Parathyroid adenoma (tissue), 2 donors: ENCODE data around the gene PATL1.

Source experiments
- H2AFZ ChIP-seq: fragments of 300-600 bp; sonication (generic); one replicate; pipeline ENCODE4 v1.7.0; 2017; ENCODE audit warnings: antibody characterized with exemption, mild to moderate bottlenecking
- H3K27ac ChIP-seq: fragments of 300-600 bp; sonication (generic); one replicate; pipeline ENCODE4 v1.7.0; 2017
- H3K27me3 ChIP-seq: fragments of 300-600 bp; sonication (generic); one replicate; pipeline ENCODE4 v1.7.0; 2017; ENCODE audit warnings: low read length; ENCODE audit not compliant: control insufficient read depth, insufficient read depth
- H3K36me3 ChIP-seq: fragments of 300-600 bp; sonication (generic); one replicate; pipeline ENCODE4 v1.7.0; 2017; ENCODE audit warnings: low read length; ENCODE audit not compliant: control insufficient read depth, insufficient read depth
- H3K4me1 ChIP-seq: fragments of 300-600 bp; sonication (generic); one replicate; pipeline ENCODE4 v1.7.0; 2017; ENCODE audit warnings: control low read depth
- H3K4me2 ChIP-seq: fragments of 300-600 bp; sonication (generic); one replicate; pipeline ENCODE4 v1.7.0; 2017; ENCODE audit warnings: low read length
- H3K4me3 ChIP-seq: fragments of 300-600 bp; sonication (generic); one replicate; pipeline ENCODE4 v1.7.0; 2017; ENCODE audit warnings: low read depth, low read length
- H3K79me2 ChIP-seq: fragments of 300-600 bp; sonication (generic); one replicate; pipeline ENCODE4 v1.7.0; 2017; ENCODE audit warnings: control low read depth
- H3K9ac ChIP-seq: fragments of 300-600 bp; sonication (generic); one replicate; pipeline ENCODE4 v1.7.0; 2017; ENCODE audit warnings: mild to moderate bottlenecking
- H3K9me3 ChIP-seq: fragments of 300-600 bp; sonication (generic); one replicate; pipeline ENCODE4 v1.7.0; 2017; ENCODE audit warnings: low read length; ENCODE audit not compliant: control insufficient read depth
- CTCF ChIP-seq: fragments of 300-600 bp; sonication (generic); IDR thresholded peaks from one replicate; pipeline ENCODE4 v1.7.0; 2017; ENCODE audit warnings: antibody characterized with exemption, mild to moderate bottlenecking
- donor health status: primary hyperparathyroidism.

Gene PATL1

DNA sequence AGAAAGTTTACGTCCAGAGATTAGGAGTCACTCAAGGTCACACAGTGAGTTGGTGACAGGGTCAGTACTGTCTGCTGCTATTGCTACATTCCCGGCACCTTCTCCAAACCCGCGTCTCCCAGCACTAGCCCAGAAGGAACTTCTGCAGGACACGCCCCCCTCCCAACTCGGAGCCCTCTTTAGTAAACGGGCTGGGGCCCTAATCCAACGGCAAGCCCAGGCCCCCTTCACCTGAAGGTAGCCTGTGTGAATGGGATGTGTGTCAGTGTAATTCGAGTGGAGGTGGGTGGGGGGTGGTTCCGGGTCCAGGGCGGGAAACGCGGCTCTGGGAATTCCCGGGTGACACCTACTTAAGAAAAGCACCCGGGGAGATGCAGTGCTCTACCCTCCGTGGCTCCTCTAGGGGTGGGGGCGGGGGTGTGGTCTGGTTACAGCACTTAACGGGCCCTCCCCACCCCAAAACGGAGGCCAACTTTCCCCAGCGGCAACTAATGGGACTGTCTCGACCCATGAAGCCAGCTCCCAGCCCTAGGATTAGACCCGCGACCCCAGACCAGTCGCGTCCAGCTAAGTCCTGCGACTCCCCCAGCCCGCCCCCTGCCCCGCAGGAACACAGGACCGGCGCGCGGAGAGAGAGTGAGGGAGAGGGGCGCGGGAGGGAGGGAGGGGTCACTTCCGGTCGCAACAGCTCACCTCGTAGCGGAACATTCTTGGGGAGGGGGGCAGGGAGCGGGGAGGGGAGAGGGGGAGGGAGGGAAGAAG lies 468 bp downstream of the PATL1 start:
- Histone ChIP-seq H3K4me2 (peak overlapping the region; percentile 69), H3K4me3 (peak overlapping the region; percentile 69), H3K9me3 (no peaks in the 10 kb centered on the region), H3K9ac (no peak overlapping the region), H3K27ac (peak overlapping the region; percentile 59), H3K27me3 (no peaks in the 10 kb centered on the region), H3K4me1 (peaks cover 3% of the 10 kb centered on the region), H2AFZ (peak overlapping the region; percentile 73), H3K79me2 (no peaks in the 10 kb centered on the region), H3K36me3 (no peaks in the 10 kb centered on the region)
- TF ChIP-seq CTCF = no peak

- no peak overlapping the region for H3K27ac ChIP-seq
- peaks cover 3% of the 10 kb centered on the region for H3K4me1 ChIP-seq
- H3K9ac ChIP-seq = no peak overlapping the region
- H3K36me3 ChIP-seq = no peaks in the 10 kb centered on the region
- no peaks in the 10 kb centered on the region for H3K9me3 ChIP-seq
- no peaks in the 10 kb centered on the region for H3K27me3 ChIP-seq
- H3K4me3 ChIP-seq = peak overlapping the region; percentile 69
- no peaks in the 10 kb centered on the region for H3K79me2 ChIP-seq
- no peak for TF ChIP-seq CTCF
- H2AFZ ChIP-seq = no peak overlapping the region
- H3K4me2 ChIP-seq = peak overlapping the region; percentile 69
These were observed 1.0 kb downstream of the PATL1 start for GRCh38 chr11:59667812-59668187.

DNA sequence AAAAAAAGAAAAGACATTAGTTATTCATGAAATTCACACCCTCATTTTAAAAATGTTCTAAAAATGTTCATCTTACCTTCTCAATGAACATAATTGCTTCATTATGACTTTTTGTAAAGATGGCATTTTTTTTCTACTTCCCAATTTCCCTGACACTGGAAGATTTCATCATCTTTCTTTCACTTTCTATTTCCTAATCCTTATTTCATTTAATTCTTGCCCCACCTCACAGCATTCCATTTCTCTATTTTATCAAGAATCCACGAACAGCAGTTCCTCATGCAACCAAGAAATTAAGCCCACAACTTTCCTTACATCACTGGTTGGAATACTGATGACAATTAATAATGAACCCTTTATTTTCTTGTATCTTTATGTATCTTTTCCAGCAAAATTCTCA lies 1.9 kb downstream of the PATL1 start:
- no peaks in the 10 kb centered on the region for H3K9me3 ChIP-seq
- TF ChIP-seq CTCF = no peak
- no peak overlapping the region for H3K9ac ChIP-seq
- no peaks in the 10 kb centered on the region for H3K36me3 ChIP-seq
- H3K4me1 ChIP-seq = peaks cover 3% of the 10 kb centered on the region
- H3K27me3 ChIP-seq = no peaks in the 10 kb centered on the region
- no peak overlapping the region for H2AFZ ChIP-seq
- H3K4me2 ChIP-seq = no peak overlapping the region
- no peak overlapping the region for H3K4me3 ChIP-seq
- no peaks in the 10 kb centered on the region for H3K79me2 ChIP-seq
- H3K27ac ChIP-seq = no peak overlapping the region

DNA sequence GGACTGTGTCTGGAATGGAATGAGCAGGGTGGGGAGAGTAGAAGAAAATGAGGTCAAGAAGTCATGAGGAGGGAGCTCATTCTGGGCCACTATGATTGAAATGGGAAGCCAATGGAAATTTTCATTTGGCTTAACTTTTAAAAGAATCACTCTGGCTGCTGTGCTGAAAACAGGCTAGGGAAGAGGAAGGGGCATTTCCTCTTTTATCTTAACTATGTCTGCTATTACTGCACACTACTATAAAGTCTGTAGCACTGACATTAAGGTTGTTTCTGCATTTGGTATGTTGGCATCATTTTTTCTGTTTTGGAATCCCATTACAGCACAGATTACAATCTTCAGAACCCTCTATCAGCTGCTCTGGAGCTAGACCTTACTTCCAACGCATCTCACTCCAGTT lies 8.2 kb downstream of the PATL1 start:
- H3K79me2 ChIP-seq = no peaks in the 10 kb centered on the region
- no peaks in the 10 kb centered on the region for H3K27me3 ChIP-seq
- no peak for TF ChIP-seq CTCF
- H3K9ac ChIP-seq = no peak overlapping the region
- no peak overlapping the region for H3K4me3 ChIP-seq
- H3K9me3 ChIP-seq = no peaks in the 10 kb centered on the region
- no peak overlapping the region for H2AFZ ChIP-seq
- no peaks in the 10 kb centered on the region for H3K4me1 ChIP-seq
- no peak overlapping the region for H3K27ac ChIP-seq
- H3K36me3 ChIP-seq = no peaks in the 10 kb centered on the region
- H3K4me2 ChIP-seq = no peak overlapping the region

DNA sequence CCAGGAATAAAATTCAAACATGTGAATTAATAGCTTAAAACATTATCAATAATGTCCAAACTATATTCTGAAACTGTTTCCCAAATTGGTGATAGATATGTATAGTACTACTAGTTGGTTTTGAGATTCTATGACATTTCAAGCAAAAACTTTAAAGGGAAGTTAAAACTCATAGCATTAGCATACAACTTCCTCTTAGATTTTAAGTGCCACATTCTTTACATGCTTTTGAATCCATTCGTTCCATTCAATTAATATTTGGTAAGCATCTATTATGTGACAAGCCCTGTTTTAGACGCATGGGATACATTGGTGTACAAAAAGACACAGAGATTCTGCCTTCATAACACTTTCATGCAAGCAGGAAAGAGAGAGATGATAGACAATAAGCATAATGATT lies 8.9 kb downstream of the PATL1 start:
- Histone ChIP-seq H3K36me3 (no peaks in the 10 kb centered on the region), H3K79me2 (no peaks in the 10 kb centered on the region), H3K9me3 (no peaks in the 10 kb centered on the region), H3K27me3 (no peaks in the 10 kb centered on the region), H3K27ac (no peak overlapping the region), H3K9ac (no peak overlapping the region), H3K4me2 (no peak overlapping the region), H3K4me1 (no peaks in the 10 kb centered on the region), H3K4me3 (no peak overlapping the region), H2AFZ (no peak overlapping the region)
- TF ChIP-seq CTCF = no peak
